Mesenchymal stem cell (in vitro differentiated cells and primary cell): ENCODE data around the gene TMEM150A. TPM values are rescaled to one million over a fixed set of nuclear protein-coding genes. Genes with fewer than 3 reads are reported as not detected.

Experiments used
- DNase-seq: peaks from one replicate; pipeline ENCODE4 v3.0.0-alpha.2; 2013
- H2AFZ ChIP-seq: one replicate; pipeline ENCODE4 v1.6.1; 2013; ENCODE audit warnings: low read depth, mild to moderate bottlenecking, control low read depth, inconsistent platforms, low read length, moderate library complexity
- H2AK5ac ChIP-seq: 2 replicates; pipeline ENCODE4 v1.6.1; 2013; ENCODE audit warnings: low read length, moderate library complexity, mild to moderate bottlenecking, inconsistent platforms; ENCODE audit not compliant: severe bottlenecking
- H2BK120ac ChIP-seq: one replicate; pipeline ENCODE4 v1.6.1; 2013; ENCODE audit warnings: low read depth, mild to moderate bottlenecking, inconsistent platforms, low read length, moderate library complexity
- H2BK12ac ChIP-seq, 2 experiments: one replicate each; pipeline ENCODE4 v1.6.1; 2013; ENCODE audit warnings: inconsistent platforms in 2 of 2, low read length in 2 of 2, mild to moderate bottlenecking in 2 of 2, moderate library complexity in 2 of 2, control low read depth in 1 of 2
- H2BK15ac ChIP-seq: one replicate; pipeline ENCODE4 v1.6.1; 2013; ENCODE audit warnings: mild to moderate bottlenecking, low read depth, inconsistent platforms; ENCODE audit not compliant: poor library complexity, severe bottlenecking
- H2BK5ac ChIP-seq: 2 replicates; pipeline ENCODE4 v1.6.1; 2013; ENCODE audit warnings: low read depth, mild to moderate bottlenecking, low read length, control low read depth, inconsistent platforms; ENCODE audit not compliant: poor library complexity, severe bottlenecking
- H3K14ac ChIP-seq, 2 experiments: one replicate each; pipeline ENCODE4 v1.6.1; 2013; ENCODE audit warnings: inconsistent platforms in 2 of 2, low read length in 2 of 2, control low read depth in 1 of 2, mild to moderate bottlenecking in 1 of 2, moderate library complexity in 1 of 2
- H3K18ac ChIP-seq, 2 experiments: one replicate each; pipeline ENCODE4 v1.6.1; 2013; ENCODE audit warnings: inconsistent platforms in 2 of 2, low read length in 2 of 2, control low read depth in 1 of 2, low read depth in 1 of 2, mild to moderate bottlenecking in 1 of 2
- H3K23ac ChIP-seq, 2 experiments: one replicate each; pipeline ENCODE4 v1.6.1; 2013; ENCODE audit warnings: inconsistent platforms in 2 of 2, low read length in 2 of 2, mild to moderate bottlenecking in 2 of 2, moderate library complexity in 2 of 2, control low read depth in 1 of 2
- H3K27ac ChIP-seq: 2 replicates; pipeline ENCODE4 v1.5.1; 2013; ENCODE audit warnings: mild to moderate bottlenecking, moderate library complexity, low read length, control low read depth, inconsistent platforms; ENCODE audit not compliant: poor library complexity, severe bottlenecking
- H3K27me3 ChIP-seq, 2 experiments: 2 replicates each; pipeline versions ENCODE4 v1.6.1 to v1.7.0; 2013; ENCODE audit warnings: low read length in 2 of 2, mild to moderate bottlenecking in 2 of 2, moderate library complexity in 2 of 2, control low read depth in 1 of 2, inconsistent platforms in 1 of 2; ENCODE audit not compliant: control insufficient read depth in 1 of 2, insufficient read depth in 1 of 2
- H3K36me3 ChIP-seq, 2 experiments: 2 replicates each; pipeline versions ENCODE4 v1.6.1 to v1.7.0; 2013; ENCODE audit warnings: low read length in 2 of 2, control low read depth in 1 of 2, inconsistent platforms in 1 of 2, low read depth in 1 of 2, mild to moderate bottlenecking in 1 of 2; ENCODE audit not compliant: insufficient read depth in 2 of 2, control insufficient read depth in 1 of 2
- H3K4ac ChIP-seq, 2 experiments: one replicate each; pipeline ENCODE4 v1.6.1; 2013; ENCODE audit warnings: inconsistent platforms in 2 of 2, low read length in 2 of 2, mild to moderate bottlenecking in 2 of 2, moderate library complexity in 2 of 2, control low read depth in 1 of 2, low read depth in 1 of 2
- H3K4me1 ChIP-seq: 2 replicates; pipeline ENCODE4 v1.6.1; 2013; ENCODE audit warnings: low read depth, low read length, control low read depth; ENCODE audit not compliant: control insufficient read depth, insufficient read depth
- H3K4me2 ChIP-seq: 2 replicates; pipeline ENCODE4 v1.6.1; 2013; ENCODE audit warnings: low read length, mild to moderate bottlenecking, inconsistent platforms; ENCODE audit not compliant: poor library complexity, severe bottlenecking
- H3K4me3 ChIP-seq, 2 experiments: 2 replicates each; pipeline versions ENCODE4 v1.5.1 to v1.7.0; 2013; ENCODE audit warnings: low read length in 2 of 2, mild to moderate bottlenecking in 2 of 2, control low read depth in 1 of 2, low read depth in 1 of 2; ENCODE audit not compliant: insufficient read depth in 1 of 2
- H3K79me1 ChIP-seq: replicated peaks from 2 replicates; pipeline ENCODE4 v1.6.1; 2013; ENCODE audit warnings: mild to moderate bottlenecking, control low read depth, low read length, inconsistent platforms; ENCODE audit not compliant: poor library complexity, severe bottlenecking
- H3K9ac ChIP-seq: 2 replicates; pipeline ENCODE4 v1.7.0; 2013; ENCODE audit warnings: mild to moderate bottlenecking, low read length, moderate library complexity
- H3K9me3 ChIP-seq: 2 replicates; pipeline ENCODE4 v1.7.0; 2013; ENCODE audit warnings: mild to moderate bottlenecking, low read length; ENCODE audit not compliant: control insufficient read depth
- H4K8ac ChIP-seq: one replicate; pipeline ENCODE4 v1.6.1; 2013; ENCODE audit warnings: inconsistent platforms, mild to moderate bottlenecking, low read length, moderate library complexity
- H4K91ac ChIP-seq: one replicate; pipeline ENCODE4 v1.6.1; 2013; ENCODE audit warnings: mild to moderate bottlenecking, low read length, inconsistent platforms
- WGBS: methylation state at CpG from one replicate; pipeline ENCODE4 v1.1.7; 2013; ENCODE audit warnings: mixed read lengths; 5-methylcytosine and 5-hydroxymethylcytosine counted together
- polyA plus RNA-seq, 2 experiments: library from polyadenylated mRNA; stranded (reverse); fragments of 200-250 nt; gene quantifications; one replicate each; pipeline ENCODE4 v1.2.3, GENCODE V29; 2013

TMEM150A gene
- 25.0 TPM for polyA plus RNA-seq (2013, experiment 1 of 2)
- 23.9 TPM for polyA plus RNA-seq (2013, experiment 2 of 2)

GRCh38 chr2:85602476-85603234 is at the start of gene TMEM150A:
TMEM150A (minus strand) TSS chr2:85602698; CDS start chr2:85601948, 750 bp downstream.
- H4K91ac ChIP-seq: peak within 1 kb of the TSS; percentile 43
- H2AFZ ChIP-seq: peak within 1 kb of the TSS; percentile 87
- H3K4me3 ChIP-seq: peak within 1 kb of the TSS; percentile 86 to 99
- WGBS: under 1% methylated on average over 58 of the region's 73 CpGs
- H3K4ac ChIP-seq: peak within 1 kb of the TSS; percentile 9 to 92
- H3K9ac ChIP-seq: peak within 1 kb of the TSS; percentile 92
- peaks cover 30 to 50% of the 10 kb centered on the region in 2 experiments for H3K36me3 ChIP-seq
- H3K4me2 ChIP-seq: peak within 1 kb of the TSS; percentile 83
- H3K79me1 ChIP-seq: peaks cover 27% of the 10 kb centered on the region
- peak within 1 kb of the TSS; percentile 33 for H3K27ac ChIP-seq
- H3K14ac ChIP-seq: peak within 1 kb of the TSS in 1 of 2 experiments; percentile 98
- H3K18ac ChIP-seq: peak within 1 kb of the TSS; percentile 58 to 92
- H3K9me3 ChIP-seq: no peaks in the 10 kb centered on the region
- H2AK5ac ChIP-seq: peak within 1 kb of the TSS; percentile 28
- H3K23ac ChIP-seq: peak within 1 kb of the TSS in 1 of 2 experiments; percentile 83
- H3K27me3 ChIP-seq: no peaks in the 10 kb centered on the region
- peak within 1 kb of the TSS; percentile 45 for H4K8ac ChIP-seq
- DNase-seq: peak; percentile 86
- peaks cover 30% of the 10 kb centered on the region for H3K4me1 ChIP-seq
- H2BK5ac ChIP-seq: no peak within 1 kb of the TSS
- H2BK120ac ChIP-seq: peak within 1 kb of the TSS; percentile 43
- H2BK15ac ChIP-seq: peak within 1 kb of the TSS; percentile 92
- H2BK12ac ChIP-seq: peak within 1 kb of the TSS in 1 of 2 experiments; percentile 70

DNA sequence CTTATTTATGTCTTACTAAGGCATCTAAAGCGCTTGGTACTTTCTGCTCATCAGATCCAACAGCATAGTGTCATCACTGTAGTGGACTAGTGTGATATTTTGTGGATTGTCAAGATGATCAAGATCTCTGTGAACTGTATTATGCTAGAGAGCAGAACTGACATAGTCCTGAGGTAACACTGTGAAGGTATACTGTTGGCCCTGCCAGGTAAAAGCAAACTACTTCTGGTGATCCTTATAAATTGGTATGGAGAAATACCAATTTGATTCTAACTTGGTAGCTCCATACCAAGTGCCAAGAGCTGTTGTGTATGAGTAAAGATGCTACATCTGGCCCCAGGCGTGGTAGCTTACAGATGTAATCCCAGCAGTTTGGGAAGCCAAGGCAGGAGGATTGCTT is 49.6 kb upstream of the TMEM150A start:
- Histone ChIP-seq H3K18ac (no peak overlapping the region), H3K14ac (no peak overlapping the region), H3K79me1 (peaks cover 5% of the 10 kb centered on the region), H2BK15ac (no peak overlapping the region), H3K27ac (peak overlapping the region; percentile 1), H4K91ac (no peak overlapping the region), H3K27me3 (no peaks in the 10 kb centered on the region), H2BK5ac (no peak overlapping the region), H3K36me3 (peaks cover 19 to 57% of the 10 kb centered on the region in 2 experiments), H3K9ac (no peak overlapping the region), H2AK5ac (peak overlapping the region; percentile 44), H3K23ac (no peak overlapping the region), H3K4me3 (no peak overlapping the region), H2BK120ac (no peak overlapping the region), H3K4ac (no peak overlapping the region), H3K9me3 (no peaks in the 10 kb centered on the region), H4K8ac (no peak overlapping the region), H3K4me1 (peaks cover 31% of the 10 kb centered on the region), H3K4me2 (no peak overlapping the region), H2BK12ac (no peak overlapping the region), H2AFZ (no peak overlapping the region)
- DNase-seq: no peak
- 96% methylated on average over 2 of the region's 2 CpGs for WGBS

DNA sequence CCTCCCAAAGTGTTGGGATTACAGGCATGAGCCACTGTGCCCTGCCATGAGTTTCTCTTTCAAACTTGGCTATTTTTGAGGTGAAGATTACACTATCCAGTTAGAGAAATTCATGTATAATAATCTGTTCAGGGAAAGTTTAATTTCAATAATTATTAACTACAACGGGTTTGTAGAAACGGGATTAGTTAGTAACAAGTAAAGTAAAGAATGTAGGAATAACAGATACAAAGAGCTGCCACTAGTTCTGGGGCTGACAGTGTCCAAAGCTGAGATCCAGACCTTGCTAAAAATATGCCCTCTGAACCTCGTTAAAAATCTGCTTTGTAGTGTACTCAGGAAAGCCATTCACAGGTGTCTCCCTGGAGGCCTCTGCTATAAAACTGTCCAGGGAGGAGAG is 48.6 kb upstream of the TMEM150A start:
- no peak overlapping the region for H2BK120ac ChIP-seq
- no peak for DNase-seq
- 98% methylated on average over 3 of the region's 3 CpGs for WGBS

GRCh38 chr2:85650456-85650855 is 48.0 kb upstream of the TMEM150A start:
- Histone ChIP-seq H3K4me3 (no peak overlapping the region), H2BK12ac (no peak overlapping the region), H3K79me1 (peaks cover 10% of the 10 kb centered on the region), H3K27ac (peak overlapping the region; percentile 18), H4K8ac (no peak overlapping the region), H3K4me2 (no peak overlapping the region), H3K4ac (no peak overlapping the region), H2BK5ac (no peak overlapping the region), H2AK5ac (peak overlapping the region; percentile 15), H2AFZ (no peak overlapping the region), H4K91ac (no peak overlapping the region), H3K36me3 (peaks cover 27 to 73% of the 10 kb centered on the region in 2 experiments), H2BK120ac (no peak overlapping the region), H3K14ac (no peak overlapping the region), H3K4me1 (peaks cover 27% of the 10 kb centered on the region), H2BK15ac (no peak overlapping the region), H3K9me3 (no peaks in the 10 kb centered on the region), H3K9ac (no peak overlapping the region), H3K23ac (no peak overlapping the region), H3K27me3 (no peaks in the 10 kb centered on the region), H3K18ac (peak overlapping the region in 1 of 2 experiments; percentile 48)
- WGBS: 97% methylated on average over 4 of the region's 4 CpGs
- DNase-seq: no peak

More for the DNA sequence above, 48.6 kb upstream of the TMEM150A start:
- no peak overlapping the region for H2BK12ac ChIP-seq
- no peak overlapping the region for H2BK5ac ChIP-seq
- H3K9me3 ChIP-seq: no peaks in the 10 kb centered on the region
- H3K36me3 ChIP-seq: peaks cover 22 to 67% of the 10 kb centered on the region in 2 experiments
- H3K9ac ChIP-seq: no peak overlapping the region
- no peak overlapping the region for H2AFZ ChIP-seq
- H3K14ac ChIP-seq: no peak overlapping the region
- peaks cover 28% of the 10 kb centered on the region for H3K4me1 ChIP-seq
- no peak overlapping the region for H3K18ac ChIP-seq
- no peak overlapping the region for H2AK5ac ChIP-seq
- peaks cover 5% of the 10 kb centered on the region for H3K79me1 ChIP-seq
- H4K91ac ChIP-seq: no peak overlapping the region
- H3K23ac ChIP-seq: no peak overlapping the region
- no peaks in the 10 kb centered on the region for H3K27me3 ChIP-seq
- H3K27ac ChIP-seq: peak overlapping the region; percentile 61
- H3K4me2 ChIP-seq: peak overlapping the region; percentile 13
- no peak overlapping the region for H4K8ac ChIP-seq
- no peak overlapping the region for H3K4me3 ChIP-seq
- no peak overlapping the region for H3K4ac ChIP-seq
- no peak overlapping the region for H2BK15ac ChIP-seq
